Measurements from ENCODE around the gene UTP3. TPM values are rescaled to one million over a fixed set of nuclear protein-coding genes. Genes with fewer than 3 reads are reported as not detected.

The UTP3 gene
- total RNA-seq, 1 experiment from 2014 or later, result 33.7 TPM

GRCh38 chr4:70674191-70674590 is 14.1 kb upstream of the UTP3 start:
- Histone ChIP-seq H3K27me3 (ENCODE audit: insufficient read depth, low read length) (no peaks in the 10 kb centered on the region), H3K4me2 (ENCODE audit: low read length) (no peak overlapping the region), H3K36me3 (ENCODE audit: control insufficient read depth in 1 of 2, insufficient read depth in 2 of 2, low read length in 2 of 2) (no peaks in the 10 kb centered on the region), H3K4me3 (replicated peaks in 1 of 2; ENCODE audit: low read depth in 1 of 2, low read length in 2 of 2) (no peak overlapping the region), H3K27ac (ENCODE audit: low read depth, low read length) (no peak overlapping the region), H2AFZ (ENCODE audit: low read depth, low read length, poor library complexity, severe bottlenecking) (no peak overlapping the region), H3K9ac (ENCODE audit: low read length) (no peak overlapping the region), H3K9me2 (ENCODE audit: insufficient read depth) (no peaks in the 10 kb centered on the region), H3K4me1 (ENCODE audit: control insufficient read depth in 1 of 2, insufficient read depth in 2 of 2, low read length in 2 of 2) (peaks cover 0 to 11% of the 10 kb centered on the region in 2 experiments; a peak in 2 of 4 replicates), H4K20me1 (ENCODE audit: insufficient read depth) (no peaks in the 10 kb centered on the region), H3K9me3 (ENCODE audit: control insufficient read depth in 1 of 2, insufficient read depth in 1 of 2, low read depth in 1 of 2, low read length in 2 of 2) (no peaks in the 10 kb centered on the region), H3K79me2 (ENCODE audit: insufficient read depth, low read length) (no peaks in the 10 kb centered on the region)
- DNase-seq (ENCODE audit: low read depth, low spot score) (no peak), ATAC-seq (no peak)
- CTCF ChIA-PET, result no interaction called here
- BruUV-seq (replicated peaks), result no TSS peak
- POLR2A ChIA-PET, result no interaction called here
- no peak for TF ChIP-seq EZH2phosphoT487 (IDR thresholded peaks at IDR 0.05; ENCODE audit: borderline replicate concordance)
- no peak for TF ChIP-seq RAD21 (IDR thresholded peaks at IDR 0.05; ENCODE audit: low read depth)
- no peak for TF ChIP-seq FOSL1 (IDR thresholded peaks at IDR 0.05; ENCODE audit: low read depth)
- no peak for TF ChIP-seq YY1 (IDR thresholded peaks at IDR 0.05; ENCODE audit: extremely low read depth, insufficient replicate concordance, low read depth, low read length)
- no peak for TF ChIP-seq SP1 (IDR thresholded peaks at IDR 0.05; ENCODE audit: low read depth)
- no peak for TF ChIP-seq POLR2A (IDR thresholded peaks at IDR 0.05; ENCODE audit: borderline replicate concordance, extremely low read depth, insufficient read depth, insufficient read length)
- no peak for TF ChIP-seq EZH2 (IDR thresholded peaks at IDR 0.05)
- TF ChIP-seq ZFX (IDR thresholded peaks at IDR 0.05), result no peak
- no peak for TF ChIP-seq REST (IDR thresholded peaks at IDR 0.05; ENCODE audit: low read depth)
- TF ChIP-seq CBX3 (IDR thresholded peaks at IDR 0.05; ENCODE audit: low read depth), result no peak
- TF ChIP-seq POLR2AphosphoS5 (IDR thresholded peaks at IDR 0.05; ENCODE audit: low read depth, low read length), result no peak
- TF ChIP-seq ZBTB33 (IDR thresholded peaks at IDR 0.05; ENCODE audit: extremely low read depth, insufficient replicate concordance, low read length), result no peak
- TF ChIP-seq EGR1 (IDR thresholded peaks at IDR 0.05; ENCODE audit: low read depth), result no peak
- no peak for TF ChIP-seq JUND (IDR thresholded peaks at IDR 0.05)
- TF ChIP-seq TCF7L2 (IDR thresholded peaks at IDR 0.05; ENCODE audit: borderline replicate concordance, extremely low read depth, insufficient read depth, insufficient read length), result no peak
- TF ChIP-seq SRF (IDR thresholded peaks at IDR 0.05; ENCODE audit: low read depth), result no peak
- no peak for TF ChIP-seq CEBPB (IDR thresholded peaks at IDR 0.05; ENCODE audit: low read depth)
- RAD21 ChIA-PET (ENCODE audit: low non-redundant PET in 1 of 2, low total read pairs in 2 of 2, uncharacterized antibody in 2 of 2, unreplicated experiment in 2 of 2), result no interaction called here
- intact Hi-C loops (cut with micrococcal nuclease), result no loop called here

All from HCT116 (cell line).